HepG2 (cell line): ENCODE results near the gene GPR65. TPM values are rescaled to one million over a fixed set of nuclear protein-coding genes. Genes with fewer than 3 reads are reported as not detected.

ENCODE experiments used
- ATAC-seq: fragments of 200-7000 bp; cut with Tn5 transposase; 3 replicates; pipeline ENCODE4 v1.9.1; 2020; ENCODE audit warnings: mild to moderate bottlenecking, moderate library complexity
- BruUV-seq: library from RNA; stranded (reverse); fragments of 400-500 nt; replicated peaks from 2 replicates; lab custom pipeline; 2021; lab: Mats Ljungman, UMichigan
- CTCF ChIA-PET: fragments of 300-600 bp; formaldehyde crosslinking; extraction: SDS; loops from one replicate; lab custom pipeline; 2021; ENCODE audit warnings: low total read pairs, inconsistent platforms, low intra/inter-chr PET ratio; lab: Yijun Ruan, JAX
- POLR2A ChIA-PET: fragments of 350-600 bp; sonication (Branson Sonifier 250); formaldehyde crosslinking; loops from one replicate; lab custom pipeline; 2020; ENCODE audit warnings: antibody characterized with exemption, inconsistent platforms; lab: Yijun Ruan, JAX
- DNase-seq: peaks from one replicate; pipeline ENCODE4 v3.0.0-alpha.2; 2015; ENCODE audit warnings: low spot score
- FAIRE-seq: peaks from 3 replicates; lab custom pipeline; 2011; peaks lifted over from hg19 to GRCh38; lab: Jason Lieb, UNC
- H2AFZ ChIP-seq: one replicate; pipeline ENCODE4 v1.6.1; 2011; ENCODE audit warnings: low read length, inconsistent platforms
- H3K27ac ChIP-seq: fragments of 300-600 bp; 3 replicates; pipeline ENCODE4 v1.8.0; 2011; ENCODE audit warnings: mixed run types, mild to moderate bottlenecking, mixed read lengths, low read length, inconsistent platforms; ENCODE audit not compliant: insufficient read depth; ENCODE audit errors: extremely low read length
- H3K27me3 ChIP-seq, 2 experiments: fragments of 200-600 bp in 1 of 2; 2 replicates in 1 of 2; 3 replicates in 1 of 2; pipeline versions ENCODE4 v1.6.0 to v1.8.0; 2011; ENCODE audit warnings: low read length in 2 of 2, mild to moderate bottlenecking in 2 of 2, moderate library complexity in 2 of 2, inconsistent platforms in 1 of 2; ENCODE audit not compliant: insufficient read depth in 2 of 2, control insufficient read depth in 1 of 2
- H3K36me3 ChIP-seq, 2 experiments: fragments of 200-600 bp in 1 of 2; replicated peaks in 1 of 2; 2 replicates in 1 of 2; 3 replicates in 1 of 2; pipeline versions ENCODE4 v1.5.1 to v1.8.0; 2011; ENCODE audit warnings: low read length in 2 of 2, inconsistent platforms in 1 of 2; ENCODE audit not compliant: insufficient read depth in 2 of 2, control insufficient read depth in 1 of 2
- H3K4me1 ChIP-seq: 2 replicates; pipeline ENCODE4 v1.5.1; 2012; ENCODE audit warnings: low read length, inconsistent platforms; ENCODE audit not compliant: insufficient read depth
- H3K4me2 ChIP-seq: 2 replicates; pipeline ENCODE4 v1.6.0; 2011; ENCODE audit warnings: low read depth, low read length, inconsistent platforms
- H3K4me3 ChIP-seq, 3 experiments: fragments of 200-600 bp in 1 of 3; sonication (generic), shearing (Covaris generic) in 1 of 3; replicated peaks in 1 of 3; 2 replicates each; pipeline ENCODE4 v1.5.1; 2011 to 2016; ENCODE audit warnings: low read length in 3 of 3, inconsistent platforms in 2 of 3, low read depth in 2 of 3, mild to moderate bottlenecking in 2 of 3, control low read depth in 1 of 3, mixed read lengths in 1 of 3; ENCODE audit not compliant: insufficient read depth in 1 of 3
- H3K79me2 ChIP-seq: one replicate; pipeline ENCODE4 v1.6.1; 2011; ENCODE audit warnings: low read length, inconsistent platforms; ENCODE audit not compliant: insufficient read depth
- H3K9ac ChIP-seq: 2 replicates; pipeline ENCODE4 v1.6.0; 2011; ENCODE audit warnings: mild to moderate bottlenecking, low read depth, low read length, inconsistent platforms; ENCODE audit not compliant: insufficient read depth
- H3K9me3 ChIP-seq: 2 replicates; pipeline ENCODE4 v1.5.1; 2012; ENCODE audit warnings: mild to moderate bottlenecking, low read length
- H4K20me1 ChIP-seq: 2 replicates; pipeline ENCODE4 v1.6.0; 2011; ENCODE audit warnings: inconsistent platforms, mild to moderate bottlenecking, low read length, moderate library complexity; ENCODE audit not compliant: insufficient read depth
- ATRX ChIP-seq: sonication (generic); formaldehyde crosslinking; IDR thresholded peaks from 2 replicates; pipeline ENCODE4 v1.4.0; 2020; ENCODE audit warnings: missing genetic modification reagents, borderline replicate concordance
- ETV5 ChIP-seq: IDR thresholded peaks from 2 replicates; pipeline ENCODE4 v1.6.1; 2018; ENCODE audit warnings: missing biosample characterization, missing genetic modification reagents, inconsistent platforms, borderline replicate concordance
- HMG20B ChIP-seq: conservative IDR thresholded peaks from 2 replicates; pipeline ENCODE4 v1.6.1; 2016; ENCODE audit warnings: missing genetic modification reagents, missing compliant biosample characterization
- TSC22D2 ChIP-seq: sonication (generic); formaldehyde crosslinking; IDR thresholded peaks from 2 replicates; pipeline ENCODE4 v1.5.1; 2020; ENCODE audit warnings: missing genetic modification reagents, mild to moderate bottlenecking, borderline replicate concordance
- ZKSCAN5 ChIP-seq: sonication (generic); formaldehyde crosslinking; IDR thresholded peaks from 2 replicates; pipeline ENCODE4 v1.5.1; 2020; ENCODE audit warnings: mild to moderate bottlenecking, missing genetic modification reagents
- WGBS: methylation state at CpG from one replicate; pipeline ENCODE4 v1.1.6; 2017; ENCODE audit warnings: low lambda C conversion rate; 5-methylcytosine and 5-hydroxymethylcytosine counted together
- in situ Hi-C: cut with HindIII; loops from 2 replicates; pipeline ENCODE4 v1.10.0; 2017; ENCODE audit warnings: low pct_unique_long_range_greater_than_20kb; ENCODE audit not compliant: extremely low pct_ligation_motif_present
- intact Hi-C: fragments of 100-400 bp; cut with micrococcal nuclease; formaldehyde crosslinking; loops from one replicate; pipeline ENCODE4 v1.10.0; 2022; ENCODE audit not compliant: unreplicated experiment
- polyA plus RNA-seq, 8 experiments: library from polyadenylated mRNA; depleted of rRNA in 3 of 8; stranded (reverse) in 7 of 8; unstranded in 1 of 8; fragments of >200 nt; fragmentation: Illumina TruSeq in 4 of 8; extraction: Trizol in 4 of 8; gene quantifications; 2 replicates each; pipeline versions ENCODE4 v1.2.1 to v1.2.3, GENCODE V29; 2011 to 2016; ENCODE audit warnings: low read depth in 4 of 8, missing spikeins in 1 of 8, mixed read lengths in 1 of 8; ENCODE audit not compliant: insufficient read depth in 1 of 8
- total RNA-seq, 5 experiments: library from RNA; depleted of rRNA; stranded (reverse); fragments of >200 nt; fragmentation: Illumina TruSeq; extraction: Trizol; gene quantifications; 2 replicates each; pipeline ENCODE4 v1.2.3, GENCODE V29; 2016; ENCODE audit warnings: low read depth in 1 of 5
- TF ChIP-seq, protein P1 (sequence below): sonication (generic); formaldehyde crosslinking; IDR thresholded peaks from 2 replicates; pipeline ENCODE4 v1.4.0; 2020; ENCODE audit warnings: missing genetic modification reagents

Gene GPR65
- total and polyA plus RNA-seq, 2 of the 13 experiments (the other 11 are each of a cell fraction or from before 2014, with no cell fraction given) = not detected

- DNase-seq = no peak
- ATAC-seq = no peak
- Histone ChIP-seq H3K4me2 (no peak overlapping the region), H3K4me3 (no peak overlapping the region), H3K9ac (no peak overlapping the region), H3K79me2 (no peaks in the 10 kb centered on the region), H2AFZ (no peak overlapping the region), H3K4me1 (peaks cover 12% of the 10 kb centered on the region; the same call in 1 of the 2 replicates), H3K27me3 (no peaks in the 10 kb centered on the region; a peak in 1 of 5 replicates), H3K9me3 (no peaks in the 10 kb centered on the region), H4K20me1 (no peaks in the 10 kb centered on the region), H3K27ac (no peak overlapping the region), H3K36me3 (no peaks in the 10 kb centered on the region)
- FAIRE-seq = no peak
- intact Hi-C loops (no loop called here), in situ Hi-C loops (loop anchor here (25.0 kb wide), 1 partner anchor 381 kb away; the partner anchor contains the start of gene SPATA7)
- ChIA-PET CTCF (no interaction called here), POLR2A (no interaction called here)
- no TSS peak for BruUV-seq
- TF ChIP-seq, protein P1, sequence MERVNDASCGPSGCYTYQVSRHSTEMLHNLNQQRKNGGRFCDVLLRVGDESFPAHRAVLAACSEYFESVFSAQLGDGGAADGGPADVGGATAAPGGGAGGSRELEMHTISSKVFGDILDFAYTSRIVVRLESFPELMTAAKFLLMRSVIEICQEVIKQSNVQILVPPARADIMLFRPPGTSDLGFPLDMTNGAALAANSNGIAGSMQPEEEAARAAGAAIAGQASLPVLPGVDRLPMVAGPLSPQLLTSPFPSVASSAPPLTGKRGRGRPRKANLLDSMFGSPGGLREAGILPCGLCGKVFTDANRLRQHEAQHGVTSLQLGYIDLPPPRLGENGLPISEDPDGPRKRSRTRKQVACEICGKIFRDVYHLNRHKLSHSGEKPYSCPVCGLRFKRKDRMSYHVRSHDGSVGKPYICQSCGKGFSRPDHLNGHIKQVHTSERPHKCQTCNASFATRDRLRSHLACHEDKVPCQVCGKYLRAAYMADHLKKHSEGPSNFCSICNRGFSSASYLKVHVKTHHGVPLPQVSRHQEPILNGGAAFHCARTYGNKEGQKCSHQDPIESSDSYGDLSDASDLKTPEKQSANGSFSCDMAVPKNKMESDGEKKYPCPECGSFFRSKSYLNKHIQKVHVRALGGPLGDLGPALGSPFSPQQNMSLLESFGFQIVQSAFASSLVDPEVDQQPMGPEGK (CRISPR knock-in tag) = no peak
- no peak for TF ChIP-seq TSC22D2 (CRISPR knock-in tag)
- no peak for TF ChIP-seq ZKSCAN5 (CRISPR knock-in tag)
- TF ChIP-seq ETV5 (CRISPR knock-in tag) = no peak
- TF ChIP-seq HMG20B (CRISPR knock-in tag) = no peak
- no peak for TF ChIP-seq ATRX (CRISPR knock-in tag)
- 70% methylated on average over 13 of the region's 13 CpGs for WGBS
Observed at GRCh38 chr14:88005978-88006851, 1.3 kb downstream of the GPR65 start.
